GM21576 (cell line): ENCODE measurements around the gene TRAPPC4.

Experiments used
- ATAC-seq: cut with Tn5 transposase; IDR thresholded peaks from one replicate; pipeline ENCODE4 v1.9.1; 2021; ENCODE audit warnings: mild to moderate bottlenecking, moderate library complexity; ENCODE audit not compliant: unreplicated experiment

Gene TRAPPC4

GRCh38 chr11:119061256-119061655 lies 42.7 kb downstream of the TRAPPC4 start:
- ATAC-seq = no peak

GRCh38 chr11:119062779-119063178 lies 44.2 kb downstream of the TRAPPC4 start:
- no peak for ATAC-seq

- no peak for ATAC-seq
These were observed 46.8 kb downstream of the TRAPPC4 start for GRCh38 chr11:119065369-119065768.

DNA sequence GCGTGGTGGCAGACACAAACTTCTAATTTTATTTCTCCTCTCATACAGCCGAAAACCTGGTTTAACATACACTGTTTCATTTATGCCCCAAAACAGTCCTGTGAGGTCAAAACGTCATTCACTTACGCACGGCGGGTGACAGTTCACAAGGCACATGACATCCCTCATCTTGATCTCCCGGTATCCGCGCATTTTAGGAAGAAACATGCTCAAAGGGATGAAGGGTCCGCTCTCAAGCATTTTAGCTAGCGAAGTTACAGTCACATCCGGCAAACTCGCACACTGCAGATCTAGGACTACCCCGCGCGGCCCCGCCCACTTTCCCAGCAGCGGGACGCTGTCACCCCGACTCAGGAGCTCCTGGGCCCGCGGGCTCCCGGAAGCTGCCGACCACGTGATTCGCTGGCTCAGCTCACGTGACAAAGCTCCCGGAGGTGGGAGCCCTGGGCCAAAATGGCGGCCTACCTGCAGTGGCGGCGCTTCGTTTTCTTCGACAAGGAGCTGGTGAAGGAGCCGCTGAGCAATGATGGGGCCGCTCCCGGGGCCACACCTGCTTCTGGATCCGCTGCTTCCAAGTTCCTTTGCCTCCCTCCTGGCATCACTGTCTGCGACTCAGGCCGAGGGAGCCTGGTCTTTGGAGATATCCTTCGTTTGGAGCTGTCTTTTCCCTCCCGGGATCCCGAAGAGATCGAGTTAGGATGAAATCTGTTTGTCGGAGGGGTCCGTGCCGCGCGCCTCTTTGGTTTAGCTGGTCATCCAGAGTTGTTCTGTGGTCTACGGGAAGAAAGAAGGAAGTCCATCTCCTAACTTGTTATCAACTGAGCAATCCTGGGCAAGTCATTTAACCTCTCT lies 49.0 kb downstream of the TRAPPC4 start, which contains the start of gene VPS11:
Gene VPS11, plus strand, starts transcription at position 448 of the 852 bp plus-strand sequence. Its CDS starts 6 bp downstream, at position 454.
- peak; percentile 96 for ATAC-seq
